Measurements from ENCODE around the gene PADI3.
"Not testable (repeated sequence)": the region's sequence is repeated elsewhere in the genome, so short reads cannot be mapped to it uniquely, and the experiment has no call there.

PADI3 gene

DNA sequence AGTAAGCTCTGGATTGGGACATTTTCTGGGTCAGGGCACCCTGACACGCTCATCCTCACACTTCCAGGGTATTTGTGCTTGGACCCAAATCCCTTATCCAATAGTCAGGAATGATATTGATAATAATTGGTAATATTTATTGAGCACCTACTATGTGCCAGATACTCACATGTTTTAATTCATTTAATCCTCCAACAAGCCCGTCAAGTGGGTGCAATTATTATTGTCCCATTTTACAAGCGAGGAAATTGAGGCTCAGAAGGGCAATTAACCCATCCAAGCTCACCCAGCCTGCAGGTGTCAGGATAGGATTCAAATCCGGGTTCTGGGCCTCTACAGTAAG lies 11.4 kb upstream of the PADI3 start:
- TF ChIP-seq CTCF (IDR thresholded peaks at IDR 0.05; ENCODE audit: insufficient read depth, low read depth, low read length, missing control alignments) = no peak
- H3K4me3 ChIP-seq (ENCODE audit: low read length) = no peak overlapping the region

GRCh38 chr1:17239420-17239819 lies 9.5 kb upstream of the PADI3 start:
- TF ChIP-seq CTCF (IDR thresholded peaks at IDR 0.05; ENCODE audit: insufficient read depth, low read depth, low read length, missing control alignments) = no peak
- no peak overlapping the region for H3K4me3 ChIP-seq (ENCODE audit: low read length)
- peak; percentile 86 for DNase-seq (ENCODE audit: low read depth)

More for the DNA sequence above, 11.4 kb upstream of the PADI3 start:
- peak; percentile 28 for DNase-seq (ENCODE audit: low read depth)

DNA sequence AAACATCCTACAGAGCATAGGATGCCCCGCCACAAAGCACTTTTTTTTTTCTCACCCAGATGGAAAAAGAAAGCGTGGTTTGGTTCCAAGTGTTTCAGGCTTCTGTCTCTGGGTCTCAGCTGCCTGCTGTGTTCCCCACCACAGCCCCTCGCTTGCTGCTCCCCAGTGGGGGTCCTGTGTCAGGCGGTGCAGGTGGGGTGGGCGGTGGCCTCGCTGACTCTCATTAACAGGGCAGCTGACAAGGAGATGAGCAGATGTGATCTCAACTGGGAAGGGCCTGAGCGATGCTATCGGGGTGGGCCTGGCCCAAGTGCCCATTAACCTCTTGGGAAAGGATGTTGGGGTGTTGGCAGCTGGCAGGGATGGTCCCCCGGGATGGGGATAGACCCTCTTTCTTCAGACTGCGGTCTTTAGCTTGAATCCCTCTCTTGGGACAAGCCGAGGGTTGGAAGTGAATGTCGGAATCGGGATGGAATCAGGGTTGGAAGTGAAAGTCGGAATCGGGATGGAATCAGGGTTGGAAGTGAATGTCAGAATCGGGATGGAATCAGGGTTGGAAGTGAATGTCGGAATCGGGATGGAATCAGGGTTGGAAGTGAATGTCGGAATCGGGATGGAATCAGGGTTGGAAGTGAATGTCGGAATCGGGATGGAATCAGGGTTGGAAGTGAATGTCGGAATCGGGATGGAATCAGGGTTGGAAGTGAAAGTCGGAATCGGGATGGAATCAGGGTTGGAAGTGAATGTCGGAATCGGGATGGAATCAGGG lies 7.7 kb upstream of the PADI3 start:
- not testable (repeated sequence) for DNase-seq (ENCODE audit: low read depth); H3K4me3 ChIP-seq (ENCODE audit: low read length)

DNA sequence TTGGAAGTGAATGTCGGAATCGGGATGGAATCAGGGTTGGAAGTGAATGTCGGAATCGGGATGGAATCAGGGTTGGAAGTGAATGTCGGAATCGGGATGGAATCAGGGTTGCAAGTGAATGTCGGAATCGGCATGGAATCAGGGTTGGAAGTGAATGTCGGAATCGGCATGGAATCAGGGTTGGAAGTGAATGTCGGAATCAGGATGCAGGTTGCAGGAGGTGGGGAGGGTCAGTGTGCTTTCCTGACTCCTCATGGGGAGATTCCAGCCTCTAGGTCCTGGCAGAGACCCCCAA lies 7.2 kb upstream of the PADI3 start:
- not testable (repeated sequence) for DNase-seq (ENCODE audit: low read depth); H3K4me3 ChIP-seq (ENCODE audit: low read length)

- TF ChIP-seq CTCF (IDR thresholded peaks at IDR 0.05; ENCODE audit: insufficient read depth, low read depth, low read length, missing control alignments) = no peak
- no peak overlapping the region for H3K4me3 ChIP-seq (ENCODE audit: low read length)
- no peak for DNase-seq (ENCODE audit: low read depth)
Measured at GRCh38 chr1:17243274-17243673, 5.6 kb upstream of the PADI3 start.

DNA sequence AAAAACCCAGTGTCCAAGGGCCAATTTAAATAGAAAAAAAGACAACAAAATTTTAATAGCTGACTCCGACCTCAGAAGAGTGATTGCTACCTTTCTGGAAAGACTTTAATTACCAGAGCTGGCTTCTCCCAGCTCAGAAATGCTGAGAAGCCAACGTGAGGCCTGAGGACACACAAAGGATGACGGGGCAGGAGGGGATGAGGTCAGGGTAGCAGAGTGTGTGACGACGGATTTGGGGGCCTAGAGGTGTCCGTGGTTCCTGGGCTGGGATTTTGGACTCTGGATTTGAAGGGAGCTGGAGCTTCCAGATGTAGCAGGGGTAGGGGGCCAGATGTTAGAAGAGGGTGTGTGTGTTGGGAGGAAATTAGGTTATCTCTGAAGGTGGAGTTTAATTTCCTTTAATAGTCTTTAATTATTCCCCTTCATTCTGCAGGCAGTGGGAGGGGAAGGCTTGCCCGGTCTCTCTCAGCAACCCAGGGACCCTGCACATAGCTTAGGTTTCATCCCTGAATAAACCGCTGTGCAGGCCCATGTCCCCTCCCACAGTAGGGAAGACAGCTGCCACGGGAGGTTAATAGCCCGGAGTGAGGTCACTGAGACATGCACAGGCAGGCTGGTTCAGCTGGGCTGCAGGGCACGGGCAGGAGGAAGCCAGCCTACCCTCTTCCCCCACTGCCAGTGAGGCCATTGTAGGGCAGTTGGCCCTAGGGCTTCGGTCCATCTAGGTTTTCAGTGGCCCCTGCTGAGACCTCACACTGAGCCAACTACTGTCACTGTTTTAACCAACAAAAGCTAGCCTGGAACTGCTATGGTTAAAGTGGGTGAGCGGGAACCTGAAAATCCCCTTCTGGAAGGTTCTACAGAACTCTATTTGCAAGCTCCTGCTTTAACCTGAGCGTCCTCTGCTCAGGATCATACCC lies 3.8 kb upstream of the PADI3 start:
- TF ChIP-seq CTCF (IDR thresholded peaks at IDR 0.05; ENCODE audit: insufficient read depth, low read depth, low read length, missing control alignments) = no peak
- peak; percentile 63 for DNase-seq (ENCODE audit: low read depth)
- H3K4me3 ChIP-seq (ENCODE audit: low read length) = no peak overlapping the region

DNA sequence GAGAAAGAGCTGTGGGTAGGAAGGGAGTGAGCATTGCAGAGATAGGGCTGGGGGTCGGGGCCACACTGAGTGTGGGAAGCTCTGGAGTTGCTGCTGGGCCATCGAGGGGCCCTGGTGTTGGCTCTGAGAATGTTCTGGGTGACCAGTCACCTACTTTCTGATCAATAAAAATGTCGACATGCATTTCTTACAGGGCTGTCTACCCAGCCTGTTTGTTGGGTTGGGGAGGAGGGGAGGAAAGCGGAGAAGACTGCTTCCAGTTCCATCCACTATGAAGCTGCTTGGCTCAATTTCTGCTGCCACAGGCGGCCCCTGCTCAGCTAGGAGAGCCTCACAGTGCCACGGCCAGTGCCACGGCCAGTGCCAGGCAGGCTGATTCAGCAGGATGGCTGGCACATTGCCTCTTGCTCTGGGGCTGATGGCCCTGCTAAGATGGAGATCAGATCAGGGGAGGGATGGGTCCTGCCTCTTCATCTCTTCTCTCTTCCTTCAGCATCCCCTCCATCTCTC lies 3.0 kb upstream of the PADI3 start:
- no peak for DNase-seq (ENCODE audit: low read depth)
- H3K4me3 ChIP-seq (ENCODE audit: low read length) = no peak overlapping the region
- no peak for TF ChIP-seq CTCF (IDR thresholded peaks at IDR 0.05; ENCODE audit: insufficient read depth, low read depth, low read length, missing control alignments)

- H3K4me3 ChIP-seq (ENCODE audit: low read length) = no peak overlapping the region
- no peak for TF ChIP-seq CTCF (IDR thresholded peaks at IDR 0.05; ENCODE audit: insufficient read depth, low read depth, low read length, missing control alignments)
- no peak for DNase-seq (ENCODE audit: low read depth)
Measured at GRCh38 chr1:17246971-17247370, 1.9 kb upstream of the PADI3 start.

Data from epithelial cell of esophagus (primary cell).